ENCODE data around the gene RPS6KB1. TPM values are rescaled to one million over a fixed set of nuclear protein-coding genes. Genes with fewer than 3 reads are reported as not detected.

RPS6KB1 gene
- total and polyA plus RNA-seq, 9 of the 15 experiments (the other 6 are each of a cell fraction or from before 2014, with no cell fraction given) = 8.8 to 60.7 (median 35.1) TPM

DNA sequence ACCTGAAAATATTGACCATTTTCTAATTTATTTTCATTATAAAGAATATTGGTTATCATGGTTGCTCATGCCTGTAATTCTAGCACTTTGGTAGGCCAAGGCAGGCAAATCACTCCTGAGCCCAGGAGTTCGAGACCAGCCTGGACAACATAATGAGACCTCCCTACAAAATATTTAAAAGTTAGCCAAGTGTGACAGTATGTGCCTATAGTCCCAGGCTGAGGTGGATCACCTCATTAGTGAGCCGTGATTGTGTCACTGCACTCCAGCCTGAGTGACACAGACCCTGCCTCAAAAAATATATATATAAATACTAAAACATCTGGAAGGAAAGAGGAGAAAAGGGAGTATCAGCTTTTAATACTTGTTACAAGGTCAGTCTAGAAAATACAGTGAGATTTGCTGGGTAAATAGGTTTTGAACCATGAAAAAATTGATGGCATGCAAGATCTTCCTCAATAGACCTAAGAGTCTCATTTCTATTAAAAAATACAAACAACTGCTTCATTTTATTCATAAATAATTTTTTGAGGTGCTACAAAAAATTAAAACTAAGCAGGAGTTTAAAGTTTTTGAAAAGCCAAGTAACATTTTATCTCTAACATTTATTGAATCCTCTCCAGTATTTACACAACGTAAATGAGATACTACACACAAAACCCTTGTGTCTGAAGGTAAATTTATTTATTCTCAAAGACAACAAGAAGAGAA lies 47.9 kb upstream of the RPS6KB1 start (continued):
- TF ChIP-seq, protein P1, sequence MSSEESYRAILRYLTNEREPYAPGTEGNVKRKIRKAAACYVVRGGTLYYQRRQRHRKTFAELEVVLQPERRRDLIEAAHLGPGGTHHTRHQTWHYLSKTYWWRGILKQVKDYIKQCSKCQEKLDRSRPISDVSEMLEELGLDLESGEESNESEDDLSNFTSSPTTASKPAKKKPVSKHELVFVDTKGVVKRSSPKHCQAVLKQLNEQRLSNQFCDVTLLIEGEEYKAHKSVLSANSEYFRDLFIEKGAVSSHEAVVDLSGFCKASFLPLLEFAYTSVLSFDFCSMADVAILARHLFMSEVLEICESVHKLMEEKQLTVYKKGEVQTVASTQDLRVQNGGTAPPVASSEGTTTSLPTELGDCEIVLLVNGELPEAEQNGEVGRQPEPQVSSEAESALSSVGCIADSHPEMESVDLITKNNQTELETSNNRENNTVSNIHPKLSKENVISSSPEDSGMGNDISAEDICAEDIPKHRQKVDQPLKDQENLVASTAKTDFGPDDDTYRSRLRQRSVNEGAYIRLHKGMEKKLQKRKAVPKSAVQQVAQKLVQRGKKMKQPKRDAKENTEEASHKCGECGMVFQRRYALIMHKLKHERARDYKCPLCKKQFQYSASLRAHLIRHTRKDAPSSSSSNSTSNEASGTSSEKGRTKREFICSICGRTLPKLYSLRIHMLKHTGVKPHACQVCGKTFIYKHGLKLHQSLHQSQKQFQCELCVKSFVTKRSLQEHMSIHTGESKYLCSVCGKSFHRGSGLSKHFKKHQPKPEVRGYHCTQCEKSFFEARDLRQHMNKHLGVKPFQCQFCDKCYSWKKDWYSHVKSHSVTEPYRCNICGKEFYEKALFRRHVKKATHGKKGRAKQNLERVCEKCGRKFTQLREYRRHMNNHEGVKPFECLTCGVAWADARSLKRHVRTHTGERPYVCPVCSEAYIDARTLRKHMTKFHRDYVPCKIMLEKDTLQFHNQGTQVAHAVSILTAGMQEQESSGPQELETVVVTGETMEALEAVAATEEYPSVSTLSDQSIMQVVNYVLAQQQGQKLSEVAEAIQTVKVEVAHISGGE (CRISPR knock-in tag; IDR thresholded peaks at IDR 0.05) = peak in 1 of 3 experiments; percentile 65; a peak in 1 of 6 replicates
- no peak for TF ChIP-seq KDM2B (CRISPR knock-in tag; IDR thresholded peaks at IDR 0.05)
- peak; percentile 11 to 17; a peak in 2 of 4 replicates for TF ChIP-seq TBL1XR1 (IDR thresholded peaks at IDR 0.05; ENCODE audit: low read length in 2 of 2)
- no peak for TF ChIP-seq ZEB2 (IDR thresholded peaks at IDR 0.05)
- peak; percentile 83 for TF ChIP-seq SIRT6 (IDR thresholded peaks at IDR 0.05; ENCODE audit: low read depth, low read length)
- 0 out of 2 replicates have a peak, but pooled peaks have one; percentile 21 for TF ChIP-seq ZNF717 (CRISPR knock-in tag; IDR thresholded peaks at IDR 0.05)
- peak; percentile 24 for TF ChIP-seq GTF2E2 (tag; IDR thresholded peaks at IDR 0.05)
- peak; percentile 17; the same call in 1 of the 2 replicates for TF ChIP-seq POLR2AphosphoS5 (IDR thresholded peaks at IDR 0.05; ENCODE audit: control insufficient read depth, insufficient read depth, low read depth, low read length)
- peak; percentile 36; the same call in 1 of the 2 replicates for TF ChIP-seq ADNP (tag; IDR thresholded peaks at IDR 0.05)
- TF ChIP-seq U2AF1 (optimal IDR thresholded peaks at IDR 0.05; ENCODE audit: low read depth, low read length) = peak; percentile 7
- TF ChIP-seq ARNT (IDR thresholded peaks at IDR 0.05) = no peak
- TF ChIP-seq ZNF408 (CRISPR knock-in tag; IDR thresholded peaks at IDR 0.05; ENCODE audit: low read depth) = no peak
- TF ChIP-seq, protein P2, sequence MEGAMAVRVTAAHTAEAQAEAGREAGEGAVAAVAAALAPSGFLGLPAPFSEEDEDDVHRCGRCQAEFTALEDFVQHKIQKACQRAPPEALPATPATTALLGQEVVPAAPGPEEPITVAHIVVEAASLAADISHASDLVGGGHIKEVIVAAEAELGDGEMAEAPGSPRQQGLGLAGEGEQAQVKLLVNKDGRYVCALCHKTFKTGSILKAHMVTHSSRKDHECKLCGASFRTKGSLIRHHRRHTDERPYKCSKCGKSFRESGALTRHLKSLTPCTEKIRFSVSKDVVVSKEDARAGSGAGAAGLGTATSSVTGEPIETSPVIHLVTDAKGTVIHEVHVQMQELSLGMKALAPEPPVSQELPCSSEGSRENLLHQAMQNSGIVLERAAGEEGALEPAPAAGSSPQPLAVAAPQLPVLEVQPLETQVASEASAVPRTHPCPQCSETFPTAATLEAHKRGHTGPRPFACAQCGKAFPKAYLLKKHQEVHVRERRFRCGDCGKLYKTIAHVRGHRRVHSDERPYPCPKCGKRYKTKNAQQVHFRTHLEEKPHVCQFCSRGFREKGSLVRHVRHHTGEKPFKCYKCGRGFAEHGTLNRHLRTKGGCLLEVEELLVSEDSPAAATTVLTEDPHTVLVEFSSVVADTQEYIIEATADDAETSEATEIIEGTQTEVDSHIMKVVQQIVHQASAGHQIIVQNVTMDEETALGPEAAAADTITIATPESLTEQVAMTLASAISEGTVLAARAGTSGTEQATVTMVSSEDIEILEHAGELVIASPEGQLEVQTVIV (CRISPR knock-in tag; IDR thresholded peaks at IDR 0.05; ENCODE audit: borderline replicate concordance) = no peak
- TF ChIP-seq TARDBP (IDR thresholded peaks at IDR 0.05) = no peak
- TF ChIP-seq, protein P3, sequence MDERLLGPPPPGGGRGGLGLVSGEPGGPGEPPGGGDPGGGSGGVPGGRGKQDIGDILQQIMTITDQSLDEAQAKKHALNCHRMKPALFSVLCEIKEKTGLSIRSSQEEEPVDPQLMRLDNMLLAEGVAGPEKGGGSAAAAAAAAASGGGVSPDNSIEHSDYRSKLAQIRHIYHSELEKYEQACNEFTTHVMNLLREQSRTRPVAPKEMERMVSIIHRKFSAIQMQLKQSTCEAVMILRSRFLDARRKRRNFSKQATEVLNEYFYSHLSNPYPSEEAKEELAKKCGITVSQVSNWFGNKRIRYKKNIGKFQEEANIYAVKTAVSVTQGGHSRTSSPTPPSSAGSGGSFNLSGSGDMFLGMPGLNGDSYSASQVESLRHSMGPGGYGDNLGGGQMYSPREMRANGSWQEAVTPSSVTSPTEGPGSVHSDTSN (CRISPR knock-in tag; IDR thresholded peaks at IDR 0.05; ENCODE audit: low read depth) = no peak
- TF ChIP-seq, protein P3 (tag; conservative IDR thresholded peaks at IDR 0.05; ENCODE audit: low read depth) = no peak
- TF ChIP-seq ZNF140 (CRISPR knock-in tag; IDR thresholded peaks at IDR 0.05) = no peak
- peak; percentile 81; the same call in 1 of the 2 replicates for TF ChIP-seq RFX7 (CRISPR knock-in tag; IDR thresholded peaks at IDR 0.05)
- no peak; the same call in 1 of the 2 replicates for TF ChIP-seq SP1 (CRISPR knock-in tag; IDR thresholded peaks at IDR 0.05)
- no peak; the same call in 1 of the 2 replicates for TF ChIP-seq KLF10 (CRISPR knock-in tag; IDR thresholded peaks at IDR 0.05)
